ENCODE measurements around the gene JAKMIP1.

Gene JAKMIP1

GRCh38 chr4:6188687-6189305 lies 11.6 kb downstream of the JAKMIP1 start:
- H3K27me3 Mint-ChIP-seq = peaks cover 11% of the 10 kb centered on the region
- no peak overlapping the region for H3K4me3 Mint-ChIP-seq
- H3K27ac Mint-ChIP-seq = no peak overlapping the region
- H3K4me1 Mint-ChIP-seq = peaks cover 9% of the 10 kb centered on the region
- DNase-seq = no peak
- ATAC-seq = no peak
- no peaks in the 10 kb centered on the region for H3K36me3 Mint-ChIP-seq (ENCODE audit: low read depth)
- H3K9me3 Mint-ChIP-seq = peaks cover 16% of the 10 kb centered on the region

DNA sequence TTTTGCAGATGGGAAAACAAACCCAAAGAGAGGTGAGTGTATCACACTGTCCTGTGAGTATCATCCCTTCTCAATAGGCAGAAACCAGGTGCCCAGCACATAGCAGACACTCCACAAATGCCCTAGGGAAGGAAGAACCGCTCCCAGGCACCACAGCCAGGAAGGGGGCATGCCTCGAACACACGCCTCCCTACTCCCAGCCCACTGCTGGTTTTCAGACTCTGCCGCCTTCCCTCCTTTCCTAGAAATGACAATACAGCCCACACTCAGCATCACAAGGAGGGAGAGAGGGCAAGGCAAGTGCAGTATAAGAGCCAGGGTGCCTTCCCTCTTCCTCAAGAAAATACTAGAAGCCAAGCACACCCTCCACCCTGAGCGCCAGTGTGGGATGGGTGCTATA lies 16.2 kb downstream of the JAKMIP1 start:
- ATAC-seq = no peak
- peaks cover 2% of the 10 kb centered on the region for H3K36me3 Mint-ChIP-seq (ENCODE audit: low read depth)
- H3K27me3 Mint-ChIP-seq = peaks cover 6% of the 10 kb centered on the region
- no peak overlapping the region for H3K4me3 Mint-ChIP-seq
- no peak for DNase-seq
- peaks cover 53% of the 10 kb centered on the region for H3K4me1 Mint-ChIP-seq
- H3K27ac Mint-ChIP-seq = peak overlapping the region; percentile 37
- H3K9me3 Mint-ChIP-seq = peaks cover 16% of the 10 kb centered on the region

DNA sequence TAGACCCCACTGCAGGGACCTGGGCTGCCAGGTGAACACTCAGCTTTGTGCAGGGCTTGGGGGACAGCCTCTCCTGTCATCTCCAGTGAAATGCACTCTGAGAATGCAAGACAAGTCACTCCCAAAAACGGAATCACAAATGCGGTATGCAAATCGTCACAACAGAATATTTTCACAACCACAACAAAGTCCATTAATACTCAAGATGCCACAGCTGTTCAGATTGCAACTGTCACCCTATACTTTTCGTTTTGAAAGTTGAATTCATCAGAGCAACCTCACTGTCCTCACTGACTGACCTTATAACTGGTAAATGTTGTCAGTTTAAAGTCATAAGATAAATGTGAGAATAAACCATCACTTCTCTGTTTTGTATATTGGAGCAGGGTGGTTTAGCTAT lies 16.6 kb downstream of the JAKMIP1 start:
- Mint-ChIP-seq H3K27me3 (peaks cover 6% of the 10 kb centered on the region), H3K4me1 (peaks cover 57% of the 10 kb centered on the region), H3K27ac (peak overlapping the region; percentile 47), H3K9me3 (peaks cover 18% of the 10 kb centered on the region), H3K4me3 (no peak overlapping the region), H3K36me3 (ENCODE audit: low read depth) (peaks cover 3% of the 10 kb centered on the region)
- peak; percentile 9 for ATAC-seq
- DNase-seq = peak; percentile 7

DNA sequence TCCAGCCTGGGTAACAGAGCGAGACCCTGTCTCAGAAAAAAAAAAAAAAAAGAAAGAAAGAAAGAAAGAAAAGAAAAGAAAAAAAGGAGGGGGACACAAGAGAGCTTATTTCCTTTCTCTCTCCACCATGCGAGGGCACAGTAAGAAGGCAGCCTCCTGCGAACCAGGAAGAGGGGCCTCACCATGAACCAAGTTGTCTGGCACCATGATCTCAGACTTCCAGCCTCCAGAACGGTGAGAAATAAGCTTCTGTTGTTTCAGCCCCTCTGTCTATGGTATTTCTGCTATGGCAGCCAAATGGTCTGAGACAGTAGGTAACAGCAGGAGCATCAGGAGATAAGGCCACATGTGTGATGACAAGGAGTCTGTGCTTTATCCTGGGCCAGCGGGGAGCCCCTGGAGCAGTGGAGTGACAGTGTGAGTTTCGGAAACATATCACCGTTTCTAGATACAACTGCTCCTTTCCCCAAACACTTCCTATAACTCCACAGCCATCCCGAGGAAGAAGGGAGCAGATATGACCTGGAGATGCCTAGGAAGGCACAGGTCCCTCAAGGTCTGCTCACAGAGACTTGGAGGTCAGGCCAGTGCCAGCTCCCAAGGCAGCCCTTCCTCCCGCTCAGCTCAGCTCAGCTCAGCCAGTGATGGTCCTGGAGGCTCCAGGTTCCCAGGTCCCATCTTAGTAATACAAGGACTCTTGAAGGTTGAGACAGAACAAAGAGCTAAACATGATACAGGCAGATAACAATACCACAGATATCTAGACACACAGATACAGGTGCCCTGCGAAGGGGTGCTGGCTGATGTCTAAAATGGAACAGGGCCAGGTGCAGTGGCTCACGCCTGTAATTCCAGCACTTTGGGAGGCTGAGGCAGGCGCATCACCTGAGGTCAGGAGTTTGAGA lies 17.7 kb downstream of the JAKMIP1 start:
- no peak overlapping the region for H3K27ac Mint-ChIP-seq
- H3K36me3 Mint-ChIP-seq (ENCODE audit: low read depth) = peaks cover 5% of the 10 kb centered on the region
- H3K9me3 Mint-ChIP-seq = peaks cover 13% of the 10 kb centered on the region
- no peak overlapping the region for H3K4me3 Mint-ChIP-seq
- peaks cover 8% of the 10 kb centered on the region for H3K27me3 Mint-ChIP-seq
- ATAC-seq (no peak), DNase-seq (no peak)
- peaks cover 68% of the 10 kb centered on the region for H3K4me1 Mint-ChIP-seq

- DNase-seq (peak; percentile 65), ATAC-seq (peak; percentile 94)
- peak overlapping the region; percentile 81 for H3K27ac Mint-ChIP-seq
- H3K4me3 Mint-ChIP-seq = peak overlapping the region; percentile 40
- H3K36me3 Mint-ChIP-seq (ENCODE audit: low read depth) = peaks cover 5% of the 10 kb centered on the region
- peaks cover 7% of the 10 kb centered on the region for H3K27me3 Mint-ChIP-seq
- H3K9me3 Mint-ChIP-seq = peaks cover 7% of the 10 kb centered on the region
- H3K4me1 Mint-ChIP-seq = peaks cover 70% of the 10 kb centered on the region
Observed at GRCh38 chr4:6180841-6181631, 19.3 kb downstream of the JAKMIP1 start.

DNA sequence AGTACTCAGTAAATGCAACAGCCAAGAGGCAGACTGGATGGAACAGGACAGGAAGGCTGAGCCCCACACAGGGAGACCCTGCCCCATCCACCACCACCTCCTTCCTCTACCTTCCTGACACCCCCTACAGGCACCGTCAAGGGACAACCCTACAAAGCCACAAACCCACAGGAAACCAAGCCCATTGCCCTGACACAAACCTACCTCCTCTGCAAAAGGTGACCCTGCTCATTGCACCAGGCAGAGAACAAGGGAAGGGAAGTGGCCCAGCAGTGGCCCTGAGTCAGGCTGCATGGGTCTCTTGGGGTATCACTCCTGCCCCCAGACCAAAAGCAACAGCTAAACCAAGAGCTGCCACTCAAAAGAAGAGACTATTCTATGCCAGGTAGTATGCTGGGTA lies 21.0 kb downstream of the JAKMIP1 start:
- peaks cover 67% of the 10 kb centered on the region for H3K4me1 Mint-ChIP-seq
- DNase-seq = peak; percentile 11

GRCh38 chr4:6178757-6179156 lies 21.6 kb downstream of the JAKMIP1 start:
- Mint-ChIP-seq H3K27ac (no peak overlapping the region), H3K4me3 (no peak overlapping the region), H3K4me1 (peaks cover 61% of the 10 kb centered on the region), H3K27me3 (peaks cover 4% of the 10 kb centered on the region), H3K9me3 (peaks cover 4% of the 10 kb centered on the region), H3K36me3 (ENCODE audit: low read depth) (peaks cover 5% of the 10 kb centered on the region)
- ATAC-seq (no peak), DNase-seq (no peak)

More for the DNA sequence above, 21.0 kb downstream of the JAKMIP1 start:
- Mint-ChIP-seq H3K27me3 (peaks cover 4% of the 10 kb centered on the region), H3K9me3 (peaks cover 4% of the 10 kb centered on the region), H3K4me3 (no peak overlapping the region), H3K27ac (peak overlapping the region; percentile 67), H3K36me3 (ENCODE audit: low read depth) (peaks cover 5% of the 10 kb centered on the region)
- no peak for ATAC-seq

DNA sequence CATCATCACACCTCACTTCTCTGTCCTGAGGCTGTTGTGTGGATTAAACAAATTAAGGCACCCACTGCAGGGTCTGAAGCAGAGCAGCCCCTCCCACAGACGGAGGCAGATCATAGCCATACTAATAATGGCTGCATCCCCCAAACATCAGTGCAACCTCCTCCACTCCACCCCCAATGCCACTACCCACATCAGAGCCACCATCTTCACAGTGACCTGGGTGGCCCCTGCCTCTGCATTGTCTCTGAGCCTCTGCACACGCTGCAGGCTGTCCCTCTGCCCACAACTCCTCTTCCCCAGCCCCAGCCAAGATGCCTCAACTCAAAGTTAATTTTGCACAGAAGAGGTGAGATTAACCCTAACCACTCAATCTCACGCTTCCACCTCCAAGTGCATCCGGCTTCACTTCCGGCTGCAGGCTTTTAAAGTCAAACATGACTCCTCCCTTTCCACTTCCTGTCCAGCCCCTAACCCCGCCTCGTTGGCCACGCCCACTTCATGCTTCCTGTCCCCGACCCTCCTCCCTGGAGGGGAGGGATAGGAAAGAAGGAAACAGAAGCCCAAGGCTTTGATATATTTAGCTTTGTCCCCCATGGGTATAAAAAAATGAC lies 22.7 kb downstream of the JAKMIP1 start:
- Mint-ChIP-seq H3K27ac (peak overlapping the region; percentile 32), H3K36me3 (ENCODE audit: low read depth) (peaks cover 5% of the 10 kb centered on the region)

GRCh38 chr4:6175426-6175825 lies 24.9 kb downstream of the JAKMIP1 start:
- peaks cover 2% of the 10 kb centered on the region for H3K27me3 Mint-ChIP-seq
- no peak overlapping the region for H3K27ac Mint-ChIP-seq
- peaks cover 10% of the 10 kb centered on the region for H3K9me3 Mint-ChIP-seq
- peaks cover 37% of the 10 kb centered on the region for H3K4me1 Mint-ChIP-seq
- ATAC-seq (no peak), DNase-seq (no peak)
- no peak overlapping the region for H3K4me3 Mint-ChIP-seq
- H3K36me3 Mint-ChIP-seq (ENCODE audit: low read depth) = peaks cover 5% of the 10 kb centered on the region

More for the DNA sequence above, 22.7 kb downstream of the JAKMIP1 start:
- ATAC-seq = no peak
- Mint-ChIP-seq H3K9me3 (peaks cover 4% of the 10 kb centered on the region), H3K4me3 (no peak overlapping the region), H3K27me3 (peaks cover 4% of the 10 kb centered on the region), H3K4me1 (peaks cover 59% of the 10 kb centered on the region)
- DNase-seq = peak; percentile 53

GRCh38 chr4:6172927-6173200 lies 27.5 kb downstream of the JAKMIP1 start:
- Mint-ChIP-seq H3K27me3 (peaks cover 1% of the 10 kb centered on the region), H3K4me1 (peaks cover 12% of the 10 kb centered on the region), H3K27ac (no peak overlapping the region), H3K36me3 (ENCODE audit: low read depth) (peaks cover 3% of the 10 kb centered on the region), H3K9me3 (peaks cover 6% of the 10 kb centered on the region), H3K4me3 (no peak overlapping the region)
- no peak for DNase-seq
- no peak for ATAC-seq

GRCh38 chr4:6172093-6172926 lies 28.0 kb downstream of the JAKMIP1 start:
- Mint-ChIP-seq H3K36me3 (ENCODE audit: low read depth) (peaks cover 4% of the 10 kb centered on the region), H3K4me3 (no peak overlapping the region), H3K27ac (no peak overlapping the region), H3K4me1 (peaks cover 7% of the 10 kb centered on the region), H3K9me3 (peaks cover 6% of the 10 kb centered on the region), H3K27me3 (no peaks in the 10 kb centered on the region)
- no peak for DNase-seq
- ATAC-seq = no peak

- Mint-ChIP-seq H3K4me3 (no peak overlapping the region), H3K9me3 (peaks cover 6% of the 10 kb centered on the region), H3K27me3 (no peaks in the 10 kb centered on the region), H3K4me1 (peaks cover 7% of the 10 kb centered on the region), H3K36me3 (ENCODE audit: low read depth) (peaks cover 4% of the 10 kb centered on the region), H3K27ac (no peak overlapping the region)
- DNase-seq (no peak), ATAC-seq (no peak)
Observed at GRCh38 chr4:6169239-6169638, 31.1 kb downstream of the JAKMIP1 start.

- no peak overlapping the region for H3K27ac Mint-ChIP-seq
Observed at GRCh38 chr4:6165766-6166165, 34.6 kb downstream of the JAKMIP1 start.

DNA sequence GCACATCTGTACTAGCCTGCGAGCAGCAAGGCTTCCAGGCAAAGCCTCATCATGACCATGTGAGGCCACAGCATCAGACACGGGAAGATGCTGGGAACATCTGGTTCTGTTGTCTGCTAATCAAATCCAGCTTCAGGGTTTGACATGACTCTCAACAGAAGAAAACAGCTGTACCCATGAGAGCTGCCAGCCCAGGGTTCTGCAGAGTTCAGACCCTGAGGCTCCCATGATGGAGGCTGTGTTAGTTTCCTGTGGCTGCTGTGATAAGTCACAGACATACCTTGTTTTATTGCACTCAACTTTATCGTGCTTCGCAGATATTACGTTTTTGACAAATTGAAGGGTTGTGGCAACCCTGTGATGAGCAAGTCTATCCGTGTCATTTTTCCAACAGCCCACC lies 37.5 kb downstream of the JAKMIP1 start:
- ATAC-seq = no peak
- no peak for DNase-seq
- H3K36me3 Mint-ChIP-seq (ENCODE audit: low read depth) = peaks cover 2% of the 10 kb centered on the region
- H3K4me1 Mint-ChIP-seq = no peaks in the 10 kb centered on the region
- no peak overlapping the region for H3K27ac Mint-ChIP-seq
- H3K9me3 Mint-ChIP-seq = no peaks in the 10 kb centered on the region
- peaks cover 4% of the 10 kb centered on the region for H3K27me3 Mint-ChIP-seq
- H3K4me3 Mint-ChIP-seq = no peak overlapping the region

More at GRCh38 chr4:6165766-6166165, 34.6 kb downstream of the JAKMIP1 start:
- Mint-ChIP-seq H3K27me3 (peaks cover 2% of the 10 kb centered on the region), H3K9me3 (no peaks in the 10 kb centered on the region), H3K36me3 (ENCODE audit: low read depth) (peaks cover 2% of the 10 kb centered on the region), H3K4me3 (no peak overlapping the region), H3K4me1 (no peaks in the 10 kb centered on the region)
- DNase-seq = no peak
- ATAC-seq = no peak
